Heart right ventricle (tissue), 16 donors: ENCODE results near the gene PLAU. TPM values are rescaled to one million over a fixed set of nuclear protein-coding genes. Genes with fewer than 3 reads are reported as not detected.

Source experiments
- ATAC-seq, 8 donors: fragments of 200-7000 bp; cut with Tn5 transposase; one replicate each; pipeline ENCODE4 v1.9.1; 2020; ENCODE audit warnings: mild to moderate bottlenecking in 8 of 8, moderate library complexity in 8 of 8, moderate number of reproducible peaks in 1 of 8
- DNase-seq, 2 donors: peaks; one replicate each; pipeline ENCODE4 v3.0.0-alpha.2; 2020
- H3K27ac ChIP-seq, 10 donors: fragments of 200-600 bp; sonication (generic) in 2 of 10; one replicate each; pipeline versions ENCODE4 v1.5.0 to v1.8.0; 2020 to 2022; ENCODE audit warnings: mild to moderate bottlenecking in 3 of 10
- H3K27me3 ChIP-seq, 7 donors: fragments of 200-600 bp; one replicate each; pipeline ENCODE4 v1.8.0; 2021 to 2022; ENCODE audit warnings: mild to moderate bottlenecking in 2 of 7
- H3K36me3 ChIP-seq, 9 donors: fragments of 200-600 bp; sonication (generic) in 1 of 9; one replicate each; pipeline versions ENCODE4 v1.5.0 to v1.8.0; 2020 to 2022; ENCODE audit warnings: mild to moderate bottlenecking in 2 of 9
- H3K4me1 ChIP-seq, 9 donors: fragments of 200-600 bp; sonication (generic) in 1 of 9; one replicate each; pipeline versions ENCODE4 v1.5.0 to v1.8.0; 2020 to 2022; ENCODE audit warnings: mild to moderate bottlenecking in 4 of 9
- H3K4me3 ChIP-seq, 10 donors: fragments of 200-600 bp; sonication (generic) in 2 of 10; one replicate each; pipeline versions ENCODE4 v1.5.0 to v1.8.0; 2020 to 2022; ENCODE audit warnings: mild to moderate bottlenecking in 7 of 10, moderate library complexity in 2 of 10
- H3K9me3 ChIP-seq, 11 donors: fragments of 200-600 bp in 10 of 11; sonication (generic) in 2 of 11; one replicate each; pipeline versions ENCODE4 v1.5.0 to v1.8.0; 2013 to 2022; ENCODE audit warnings: mild to moderate bottlenecking in 2 of 11, control low read depth in 1 of 11, moderate library complexity in 1 of 11
- CTCF ChIP-seq, 9 donors: fragments of 200-600 bp; sonication (generic) in 2 of 9; IDR thresholded peaks; one replicate each; pipeline versions ENCODE4 v1.5.0 to v1.8.0; 2021 to 2022; ENCODE audit warnings: antibody characterized with exemption in 9 of 9, mild to moderate bottlenecking in 5 of 9, moderate library complexity in 1 of 9
- WGBS, 2 donors: extraction: QIAGEN DNeasy Blood & Tissue Kit; methylation state at CpG; one replicate each; pipeline ENCODE4 v1.1.7; 2013; ENCODE audit warnings: inconsistent platforms in 1 of 2; 5-methylcytosine and 5-hydroxymethylcytosine counted together
- intact Hi-C, 10 donors: fragments of 100-400 bp; cut with DNase I; formaldehyde crosslinking; loops; one replicate each; pipeline versions ENCODE4 v1.11.1 to v1.14.2; 2022
- polyA plus RNA-seq, 2 donors: library from polyadenylated mRNA; stranded (reverse); fragments of 200-250 nt; gene quantifications; one replicate each; pipeline ENCODE4 v1.2.3, GENCODE V29; 2013
- total RNA-seq, 10 donors: library from RNA; stranded (reverse); fragmentation: NEBNext Ultra II Directional in 3 of 10; extraction: Animal tissue kit (Norgen Biotek cat#: 25700) in 3 of 10; gene quantifications; one replicate each; pipeline versions ENCODE4 v1.2.1 to v1.2.4, GENCODE V29; 2021 to 2023
- donor health status: Arrhythmogenic right ventricular cardiomyopathy.
- donor health status: ischemic (EF 13 %, LVEDD 7.1; RV severe dilation, severe dysfunction).
- donor health status: healthy with polysubstance abuse.
- donor health status: DM: no; HTN: yes; CAD: no.
- donor health status: DM: no; HTN: no; CAD: no.
- donor health status: ischemic (EF 25% LVEDD 6.9; RV normal size, moderate dysfunction).
- donor health status: ischemic (EF 25% LVEDD 5.7; RV mildly dilated, moderate dysfunction).
- donor health status: healthy.
- donor health status: DM: yes; HTN: yes; CAD: no.
- donor health status: Ischemic cardiomyopathy.
- donor health status: ischemic (EF 35%, LVEDD 5.7; RV mildly dilated, moderate dysfunction).
- donor health status: nonischemic (EF 11% LVEDD 7.7; RV severe dilation, severe dysfunction).
- donor health status: DM: yes; HTN: yes; CAD: no.
- donor health status: PGD.
- donor health status: ischemic (EF 29% LVEDD 5.4; RV normal size, mild dysfunction).
- donor health status: nonischemic (EF 23%, LVEDD 6.1; RV moderate dilation, normal function).

PLAU gene
- total and polyA plus RNA-seq, 12 donors, result 4.4 to 44.3 (median 9.1) TPM

DNA sequence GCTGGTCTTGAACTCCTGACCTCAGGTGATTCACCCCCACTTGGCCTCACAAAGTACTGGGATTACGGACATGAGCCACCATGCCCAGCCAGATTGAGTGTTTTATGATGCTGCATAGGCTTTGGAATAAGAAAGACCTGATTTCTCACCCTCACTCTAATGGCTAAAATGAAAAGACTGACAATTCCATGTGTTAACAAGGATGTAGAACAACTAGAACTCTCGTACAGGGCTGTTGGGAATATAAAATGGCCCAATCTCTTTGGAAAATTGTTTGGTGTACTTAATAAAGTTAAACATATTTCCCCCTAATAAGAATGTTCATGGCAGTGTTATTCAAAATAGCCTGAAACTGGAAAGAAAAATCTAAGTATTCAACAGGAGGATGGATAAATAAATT, 43.8 kb downstream of the PLAU start:
- no peak for DNase-seq
- Histone ChIP-seq H3K4me1 (peaks cover 7 to 51% (median 11%) of the 10 kb centered on the region in 9 donors), H3K9me3 (no peaks in the 10 kb centered on the region), H3K4me3 (no peak overlapping the region), H3K27me3 (no peaks in the 10 kb centered on the region), H3K27ac (no peak overlapping the region), H3K36me3 (no peaks in the 10 kb centered on the region)
- ATAC-seq, result no peak
- intact Hi-C loops, result loop anchor here in 3 of 10 donors (5.0 kb wide), 3 partner anchors 67 to 128 kb away; no protein-coding TSS in a partner anchor
- no peak for TF ChIP-seq CTCF (IDR thresholded peaks at IDR 0.05)
- WGBS, 2 donors, result 96 to 97% methylated on average over 2 of the region's 2 CpGs

DNA sequence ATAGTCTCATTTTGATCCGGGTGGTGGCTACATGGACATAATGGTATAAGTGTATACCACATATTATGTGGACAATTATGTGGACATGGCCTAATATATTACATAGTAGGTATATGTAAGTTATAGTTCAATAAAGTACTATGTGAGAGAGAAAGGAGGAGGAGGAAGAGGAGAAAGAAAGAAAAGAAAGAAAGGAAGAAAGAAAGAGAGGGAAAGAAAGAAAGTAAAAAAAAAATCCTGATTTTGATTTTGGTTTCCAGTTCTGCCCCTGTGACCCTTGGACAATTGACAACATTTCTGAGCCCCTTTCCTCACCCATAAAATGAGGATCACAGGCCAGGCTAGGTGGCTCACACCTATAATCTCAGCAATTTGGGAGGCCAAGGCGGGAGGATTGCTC, 44.8 kb downstream of the PLAU start:
- intact Hi-C loops, result loop anchor here in 3 of 10 donors (5.0 kb wide), 3 partner anchors 68 to 127 kb away; no protein-coding TSS in a partner anchor

DNA sequence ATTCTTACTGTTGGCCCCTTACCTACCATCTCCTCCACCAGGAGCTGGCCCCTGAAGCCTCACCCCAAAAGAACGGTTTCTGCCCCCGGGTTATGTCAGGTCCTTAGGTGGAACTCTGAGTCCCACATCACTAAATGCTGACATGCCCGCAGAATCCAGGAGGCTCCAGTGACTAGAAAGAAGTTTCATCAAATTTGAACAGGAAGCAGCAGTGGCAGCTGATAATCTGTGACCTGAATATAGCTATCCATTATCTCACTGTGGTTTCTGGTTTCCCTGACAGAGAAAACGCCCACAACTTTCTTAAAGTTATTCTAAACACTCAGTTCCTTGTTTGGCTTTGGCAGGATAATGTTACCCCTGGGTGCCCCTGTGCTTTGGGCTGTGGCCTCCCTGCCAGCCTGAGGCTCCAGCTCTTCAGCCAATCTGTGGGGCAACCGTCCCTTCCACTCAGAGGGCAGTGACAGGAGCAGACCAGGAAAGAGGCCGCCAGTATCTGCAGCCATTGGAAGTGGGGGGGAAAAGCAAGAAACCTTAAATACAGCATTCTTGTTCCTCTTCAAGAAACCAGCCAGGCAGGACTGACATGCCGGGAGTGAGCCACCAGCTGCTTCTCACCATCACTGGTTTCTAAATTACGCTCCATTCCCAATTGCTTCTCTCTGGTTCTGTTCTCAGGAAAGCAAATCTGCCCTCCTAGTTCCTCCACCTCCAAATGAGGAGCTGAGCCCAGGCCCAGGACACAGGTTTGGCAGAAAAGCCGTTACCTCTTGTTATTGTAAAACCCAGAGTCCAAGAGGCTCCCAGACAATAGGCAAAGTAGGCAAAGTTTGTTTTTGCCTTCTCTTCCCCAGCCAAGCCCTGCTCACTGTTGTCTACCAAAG, 45.8 kb downstream of the PLAU start:
- intact Hi-C loops, result loop anchor here in 4 of 10 donors (1.0 to 5.0 kb wide), 4 partner anchors 39 to 126 kb away; no protein-coding TSS in a partner anchor

More for the DNA sequence above, 44.8 kb downstream of the PLAU start:
- Histone ChIP-seq H3K36me3 (no peaks in the 10 kb centered on the region), H3K4me3 (no peak overlapping the region), H3K27me3 (no peaks in the 10 kb centered on the region), H3K9me3 (no peaks in the 10 kb centered on the region), H3K4me1 (peaks cover 6 to 60% (median 11%) of the 10 kb centered on the region in 9 donors), H3K27ac (peak overlapping the region in 2 of 10 donors; percentile 71 to 74)
- no peak for TF ChIP-seq CTCF (IDR thresholded peaks at IDR 0.05)
- 94 to 95% methylated on average over 2 of the region's 2 CpGs for WGBS, 2 donors
- no peak for DNase-seq
- no peak for ATAC-seq

More for the DNA sequence above, 45.8 kb downstream of the PLAU start:
- no peaks in the 10 kb centered on the region for H3K27me3 ChIP-seq
- no peaks in the 10 kb centered on the region for H3K36me3 ChIP-seq
- no peaks in the 10 kb centered on the region for H3K9me3 ChIP-seq
- ATAC-seq (peak; percentile 53 to 78 (median 70)), DNase-seq (no peak)
- no peak overlapping the region for H3K4me3 ChIP-seq
- no peak for TF ChIP-seq CTCF (IDR thresholded peaks at IDR 0.05)
- 50 to 52% methylated on average over 9 of the region's 9 CpGs for WGBS, 2 donors
- peaks cover 5 to 60% (median 11%) of the 10 kb centered on the region in 9 donors for H3K4me1 ChIP-seq
- peak overlapping the region in 9 of 10 donors; percentile 21 to 74 (median 61) for H3K27ac ChIP-seq
